ENCODE data around the gene DHODH.

GRCh38 chr16:72049110-72049509, 40.6 kb downstream of the DHODH start:
- TF ChIP-seq CTCF (IDR thresholded peaks at IDR 0.05; ENCODE audit: low read depth, low read length, missing input control) (no peak), MAX (IDR thresholded peaks at IDR 0.05) (no peak)

Data from liver (tissue), 2 donors.